GM19463 (cell line): ENCODE data around the gene SLC4A3.
A peak's percentile ranks its signal among the peaks of the same experiment; 100 is the strongest.

Experiments used
- ATAC-seq: cut with Tn5 transposase; IDR thresholded peaks from one replicate; pipeline ENCODE4 v1.9.1; 2021; ENCODE audit warnings: mild to moderate bottlenecking, moderate library complexity; ENCODE audit not compliant: unreplicated experiment

Gene SLC4A3

DNA sequence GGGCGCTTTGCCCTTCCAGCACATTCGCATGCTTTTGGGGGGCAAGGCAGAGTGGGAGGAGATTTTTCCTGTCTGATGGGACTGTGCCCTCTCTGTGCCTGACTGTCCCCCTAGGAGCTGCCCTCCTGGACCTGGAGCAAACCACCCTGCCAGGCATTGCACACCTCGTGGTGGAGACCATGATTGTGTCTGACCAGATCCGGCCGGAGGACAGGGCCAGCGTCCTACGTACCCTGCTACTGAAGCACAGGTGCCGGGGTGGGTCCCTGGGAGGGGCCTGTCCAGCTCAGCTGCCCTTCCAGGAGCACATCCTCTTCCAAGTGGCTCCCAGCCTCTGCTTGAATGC is 5.3 kb downstream of the SLC4A3 start:
- no peak for ATAC-seq

DNA sequence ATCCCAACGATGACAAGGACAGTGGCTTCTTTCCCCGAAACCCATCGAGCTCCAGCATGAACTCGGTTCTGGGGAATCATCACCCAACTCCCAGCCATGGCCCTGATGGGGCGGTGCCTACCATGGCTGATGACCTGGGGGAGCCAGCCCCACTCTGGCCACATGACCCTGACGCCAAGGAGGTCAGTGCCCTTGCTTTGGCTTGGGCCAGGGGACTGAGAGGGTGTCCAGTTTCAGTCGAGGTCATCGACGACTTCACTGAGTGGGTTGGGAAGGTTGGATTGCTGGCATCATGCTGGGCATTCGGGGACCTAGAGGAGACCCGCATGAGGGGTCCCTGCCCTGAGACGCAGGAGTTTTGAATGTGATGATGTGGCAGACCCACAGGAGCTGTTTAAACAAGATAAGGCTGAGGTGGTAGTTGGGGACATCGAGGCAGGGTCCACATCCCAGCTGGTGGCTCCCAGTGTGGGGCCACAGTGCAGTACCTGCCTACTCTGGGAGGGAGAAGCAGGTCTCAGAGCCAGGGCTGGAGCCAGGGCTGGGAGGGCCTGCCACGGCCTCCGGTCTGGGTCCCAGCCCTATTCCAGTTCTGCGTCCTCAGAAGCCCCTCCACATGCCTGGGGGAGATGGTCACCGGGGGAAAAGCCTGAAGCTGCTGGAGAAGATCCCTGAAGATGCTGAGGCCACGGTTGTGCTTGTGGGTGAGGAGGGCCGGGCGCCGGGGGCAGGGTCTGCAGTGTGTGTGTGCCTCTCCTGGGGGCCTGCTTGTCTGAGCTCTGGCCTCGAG is 6.0 kb downstream of the SLC4A3 start:
- no peak for ATAC-seq

DNA sequence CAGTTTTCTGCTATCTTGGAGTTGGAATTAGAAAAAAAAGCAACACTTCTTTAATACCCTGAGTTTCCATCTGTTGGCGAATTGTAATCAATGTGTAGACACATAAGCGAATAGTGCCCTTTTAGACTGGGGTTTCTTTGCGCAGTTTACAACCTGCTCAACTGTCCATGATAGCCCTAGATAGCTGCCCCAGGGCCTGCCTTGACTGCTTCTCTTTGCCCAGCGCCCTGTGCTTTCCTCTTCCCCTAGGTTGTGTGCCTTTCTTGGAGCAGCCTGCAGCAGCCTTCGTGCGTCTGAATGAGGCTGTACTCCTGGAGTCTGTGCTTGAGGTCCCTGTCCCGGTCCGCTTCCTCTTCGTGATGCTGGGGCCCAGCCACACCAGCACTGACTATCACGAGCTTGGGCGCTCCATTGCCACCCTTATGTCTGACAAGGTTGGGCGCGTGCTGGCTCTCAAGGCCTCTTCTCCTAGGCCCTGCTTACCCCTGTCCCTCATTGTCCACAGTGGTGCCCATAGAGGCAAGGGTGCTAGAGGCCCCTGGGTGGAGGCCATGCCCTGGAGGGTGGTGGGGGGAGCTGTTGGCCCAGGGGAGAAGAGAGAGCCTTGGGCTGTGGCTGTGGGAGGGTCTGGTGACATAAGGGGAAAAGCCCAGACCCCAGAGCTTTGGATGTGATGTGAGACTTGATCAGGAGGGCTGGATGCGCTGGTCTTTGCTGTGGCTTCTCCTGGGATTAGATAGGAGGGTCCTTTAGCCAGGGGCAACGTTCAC is 6.9 kb downstream of the SLC4A3 start:
- no peak for ATAC-seq

DNA sequence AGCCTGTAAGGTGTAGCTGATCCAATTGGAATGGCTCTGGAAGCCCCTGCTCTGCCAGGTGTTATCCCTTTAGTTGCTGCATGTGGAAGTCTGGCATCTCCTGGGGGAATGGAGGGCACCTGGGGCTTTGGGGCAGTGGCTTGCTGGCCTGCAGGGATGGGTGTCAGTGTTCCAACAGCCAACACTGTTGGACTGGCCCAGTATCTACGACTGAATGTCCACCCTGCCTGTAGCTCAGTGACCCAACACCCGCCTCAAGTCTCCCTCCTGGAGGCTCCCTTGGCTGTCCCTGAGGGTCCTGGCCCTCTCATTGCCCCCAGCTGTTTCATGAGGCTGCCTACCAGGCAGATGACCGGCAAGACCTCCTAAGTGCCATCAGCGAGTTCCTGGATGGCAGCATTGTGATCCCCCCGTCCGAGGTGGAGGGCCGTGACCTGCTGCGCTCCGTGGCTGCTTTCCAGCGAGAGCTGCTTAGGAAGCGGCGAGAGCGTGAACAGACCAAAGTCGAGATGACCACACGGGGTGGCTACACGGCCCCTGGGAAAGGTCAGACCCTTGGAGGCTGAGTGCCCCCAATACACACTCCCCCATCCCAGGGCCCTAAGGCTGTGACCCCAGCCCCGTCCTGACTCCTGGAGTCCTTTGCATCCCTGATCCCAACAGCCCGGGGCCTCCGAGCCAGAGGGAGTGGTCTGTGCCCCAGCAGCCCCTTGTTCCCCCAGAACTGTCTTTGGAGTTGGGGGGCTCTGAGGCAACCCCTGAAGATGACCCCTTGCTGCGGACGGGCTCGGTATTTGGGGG is 7.7 kb downstream of the SLC4A3 start:
- no peak for ATAC-seq

DNA sequence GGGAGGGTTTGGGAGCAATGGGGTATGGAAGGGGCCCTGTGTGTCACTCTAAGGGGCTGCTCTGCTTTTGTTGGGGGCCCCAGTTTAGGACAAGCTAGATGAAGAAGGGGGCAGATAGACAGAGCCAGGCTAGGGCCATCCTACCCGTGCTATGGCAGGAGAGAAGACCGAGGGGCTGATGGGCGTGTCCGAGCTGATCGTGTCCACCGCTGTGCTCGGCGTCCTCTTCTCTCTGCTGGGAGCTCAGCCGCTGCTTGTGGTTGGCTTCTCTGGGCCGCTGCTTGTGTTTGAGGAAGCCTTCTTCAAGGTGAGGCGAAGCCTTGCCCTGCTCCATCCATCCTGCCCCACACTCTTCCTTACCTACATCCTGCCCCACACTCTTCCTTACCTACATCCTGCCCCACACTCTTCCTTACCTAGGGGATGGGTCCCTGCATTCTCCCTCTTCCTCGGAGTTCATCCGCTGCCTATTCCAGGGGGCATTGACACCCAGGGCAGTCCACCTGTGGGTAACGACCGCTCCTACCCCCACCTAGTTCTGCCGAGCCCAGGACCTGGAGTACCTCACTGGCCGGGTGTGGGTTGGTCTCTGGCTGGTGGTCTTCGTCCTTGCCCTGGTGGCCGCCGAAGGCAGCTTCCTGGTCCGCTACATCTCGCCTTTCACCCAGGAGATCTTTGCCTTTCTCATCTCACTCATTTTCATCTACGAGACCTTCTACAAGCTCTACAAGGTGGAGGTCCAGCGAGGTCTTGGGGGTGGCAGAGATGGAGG is 8.9 kb downstream of the SLC4A3 start:
- ATAC-seq = no peak

DNA sequence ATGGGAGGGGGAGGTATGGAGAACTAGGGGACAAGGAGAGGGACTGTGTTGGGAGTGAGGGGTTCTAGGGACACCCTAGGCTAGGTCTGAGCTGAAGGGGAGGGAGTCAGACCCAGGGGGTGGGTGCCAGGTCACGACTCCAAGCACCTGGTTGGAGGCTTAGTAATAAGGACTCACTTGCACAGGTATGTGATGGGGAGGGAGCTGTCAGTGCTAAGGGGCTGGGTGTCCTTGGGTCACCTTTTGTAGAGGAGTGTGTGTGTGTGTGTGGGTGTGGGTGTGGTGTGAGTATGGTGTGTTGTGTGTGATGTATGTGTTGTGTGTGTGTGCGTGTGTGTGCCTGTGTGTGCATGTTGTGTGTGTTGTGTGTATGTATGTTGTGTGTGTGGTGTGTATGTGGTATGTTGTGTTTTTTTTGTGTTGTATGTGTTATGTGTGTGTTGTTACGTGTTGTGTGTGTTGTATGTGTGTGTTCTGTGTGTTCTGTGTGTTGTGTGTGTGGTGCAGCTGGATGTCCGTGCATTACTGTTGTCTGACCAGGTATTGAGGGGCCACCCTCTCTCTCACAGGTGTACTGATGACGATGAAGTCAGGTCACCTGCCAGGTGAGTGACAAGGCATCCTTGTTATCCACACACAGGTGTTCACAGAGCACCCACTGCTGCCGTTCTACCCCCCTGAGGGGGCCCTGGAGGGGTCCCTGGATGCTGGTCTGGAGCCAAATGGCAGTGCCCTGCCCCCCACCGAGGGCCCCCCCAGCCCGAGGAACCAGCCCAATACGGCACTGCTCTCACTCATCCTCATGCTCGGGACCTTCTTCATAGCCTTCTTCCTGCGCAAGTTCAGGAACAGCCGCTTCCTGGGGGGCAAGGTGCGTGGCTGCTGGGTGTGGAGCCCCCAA is 9.8 kb downstream of the SLC4A3 start:
- no peak for ATAC-seq

DNA sequence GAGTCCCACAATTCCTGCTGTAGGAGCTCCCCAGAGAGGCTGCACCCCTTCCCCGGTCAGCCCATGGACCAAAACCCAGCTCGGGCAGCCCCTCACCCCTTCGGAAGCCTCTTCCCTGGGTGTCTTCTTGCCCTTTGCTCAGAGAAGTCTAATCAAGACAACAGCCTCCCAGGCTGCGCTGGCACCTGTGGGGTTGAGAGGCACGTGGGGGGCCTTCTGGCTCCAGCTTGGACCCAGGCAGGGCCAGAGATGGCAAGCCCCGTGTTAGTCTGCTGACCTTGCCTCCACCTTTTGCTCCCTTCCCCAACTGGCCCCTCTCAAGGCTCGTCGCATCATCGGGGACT is 10.4 kb downstream of the SLC4A3 start:
- ATAC-seq = no peak

DNA sequence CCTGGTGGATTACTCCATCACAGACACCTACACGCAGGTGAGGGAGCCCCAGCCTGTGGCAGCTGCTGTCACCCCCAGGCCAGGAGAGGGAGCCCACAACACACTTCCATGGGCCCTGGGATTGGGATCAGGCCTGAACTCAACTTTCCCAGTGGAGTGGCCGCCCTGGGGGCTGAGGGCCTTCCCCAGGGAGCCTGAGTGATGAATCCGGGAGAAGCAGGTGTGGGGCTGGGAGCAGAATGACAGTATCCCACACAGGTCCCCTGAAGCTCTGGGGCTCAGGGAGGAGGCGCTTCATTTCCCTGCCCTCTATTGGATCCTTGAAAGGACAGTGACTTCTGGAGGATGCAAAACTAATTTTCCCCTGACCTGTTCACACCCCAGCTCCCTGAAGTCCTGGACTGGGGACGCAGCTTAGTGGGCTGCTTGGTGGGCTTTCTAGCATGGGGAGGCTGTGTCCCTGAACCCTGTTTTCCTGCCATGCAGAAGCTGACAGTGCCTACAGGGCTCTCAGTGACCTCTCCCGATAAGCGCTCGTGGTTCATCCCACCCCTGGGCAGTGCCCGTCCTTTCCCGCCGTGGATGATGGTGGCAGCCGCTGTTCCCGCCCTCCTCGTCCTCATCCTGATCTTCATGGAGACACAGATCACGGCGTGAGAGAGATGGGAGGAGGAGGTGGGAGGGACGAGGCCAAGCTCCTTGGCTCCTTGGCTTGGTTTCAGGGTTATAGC is 11.0 kb downstream of the SLC4A3 start:
- ATAC-seq = no peak

DNA sequence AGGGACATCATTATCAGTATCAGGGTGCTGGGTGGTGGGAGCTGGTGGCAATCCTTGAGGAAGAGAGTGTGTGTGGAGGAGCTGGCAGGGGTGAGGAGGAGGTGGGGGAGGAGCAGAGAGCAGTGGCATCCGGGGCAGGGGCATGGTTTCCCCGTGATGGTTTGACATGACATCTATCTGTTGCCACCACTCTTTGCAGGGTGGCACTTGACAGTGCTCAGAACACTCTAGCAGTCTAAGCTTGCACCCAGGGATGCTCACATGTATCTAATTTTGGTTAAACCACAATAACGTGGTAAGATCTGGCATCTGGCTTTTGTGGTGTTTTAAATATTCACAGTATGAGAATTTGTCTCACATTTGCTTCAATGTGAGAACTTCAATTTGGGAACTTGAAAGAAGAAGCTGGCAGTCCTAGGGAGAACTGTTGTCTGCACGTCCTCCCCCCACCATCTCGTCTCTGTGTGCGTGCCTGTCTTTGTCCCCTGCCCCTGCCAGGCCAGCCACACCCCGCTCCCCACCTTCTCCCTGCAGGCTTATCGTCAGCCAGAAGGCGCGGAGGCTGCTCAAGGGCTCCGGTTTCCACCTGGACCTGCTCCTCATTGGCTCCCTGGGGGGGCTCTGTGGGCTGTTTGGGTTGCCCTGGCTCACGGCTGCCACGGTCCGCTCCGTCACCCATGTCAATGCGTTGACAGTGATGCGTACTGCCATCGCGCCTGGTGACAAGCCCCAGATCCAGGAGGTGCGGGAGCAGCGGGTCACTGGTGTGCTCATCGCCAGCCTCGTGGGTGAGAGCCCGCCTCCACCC is 11.7 kb downstream of the SLC4A3 start:
- ATAC-seq = no peak

DNA sequence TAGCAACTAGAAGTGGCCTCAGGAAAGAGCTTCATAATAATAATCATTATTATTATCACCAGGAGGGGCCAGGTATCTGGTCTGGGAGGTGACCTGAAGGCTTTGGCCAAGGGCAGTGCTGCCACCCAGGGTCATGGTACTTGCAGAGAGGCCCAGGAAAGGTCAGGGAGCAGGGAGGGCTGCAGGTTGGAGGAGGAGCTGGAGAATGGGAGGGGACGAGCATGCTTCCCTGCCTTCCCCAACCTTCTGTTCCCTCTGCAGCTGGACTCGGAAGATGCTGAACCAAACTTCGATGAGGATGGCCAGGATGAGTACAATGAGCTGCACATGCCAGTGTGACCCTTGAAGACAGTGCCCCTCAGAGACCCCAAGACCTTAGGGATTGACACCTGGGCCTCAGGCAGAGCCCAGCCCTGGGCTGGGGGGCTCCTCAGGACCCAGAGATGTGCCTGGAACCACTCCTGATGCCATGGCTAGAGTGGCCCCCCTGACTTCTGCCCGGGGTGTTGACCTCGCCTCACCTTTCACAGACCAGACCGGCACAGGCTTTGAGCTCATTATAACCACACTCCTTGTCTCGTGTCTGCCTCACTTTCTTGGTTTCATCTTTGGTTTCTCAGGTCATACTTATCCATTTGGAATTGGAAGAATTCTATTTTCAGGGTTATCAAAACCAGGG is 14.1 kb downstream of the SLC4A3 start:
- ATAC-seq = no peak

DNA sequence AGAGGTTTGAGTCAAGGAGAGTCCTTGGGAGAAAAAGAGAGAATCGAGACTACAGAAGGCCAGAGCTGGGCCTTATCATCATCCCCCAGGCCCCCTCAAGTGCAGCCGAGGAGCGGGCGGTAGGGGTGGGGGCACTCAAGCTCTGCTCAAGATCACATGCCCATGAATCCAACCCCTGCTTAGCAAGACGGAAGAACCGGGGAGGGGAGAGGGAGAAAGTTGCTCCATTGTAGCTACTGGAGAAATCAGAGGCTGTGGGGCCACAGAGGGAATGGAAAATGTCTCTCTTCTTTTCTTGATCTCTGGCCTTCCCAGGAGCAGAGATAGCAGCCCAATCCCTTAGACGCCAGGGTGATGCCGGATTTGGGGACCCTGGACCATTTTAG is 14.6 kb downstream of the SLC4A3 start:
- ATAC-seq = no peak

DNA sequence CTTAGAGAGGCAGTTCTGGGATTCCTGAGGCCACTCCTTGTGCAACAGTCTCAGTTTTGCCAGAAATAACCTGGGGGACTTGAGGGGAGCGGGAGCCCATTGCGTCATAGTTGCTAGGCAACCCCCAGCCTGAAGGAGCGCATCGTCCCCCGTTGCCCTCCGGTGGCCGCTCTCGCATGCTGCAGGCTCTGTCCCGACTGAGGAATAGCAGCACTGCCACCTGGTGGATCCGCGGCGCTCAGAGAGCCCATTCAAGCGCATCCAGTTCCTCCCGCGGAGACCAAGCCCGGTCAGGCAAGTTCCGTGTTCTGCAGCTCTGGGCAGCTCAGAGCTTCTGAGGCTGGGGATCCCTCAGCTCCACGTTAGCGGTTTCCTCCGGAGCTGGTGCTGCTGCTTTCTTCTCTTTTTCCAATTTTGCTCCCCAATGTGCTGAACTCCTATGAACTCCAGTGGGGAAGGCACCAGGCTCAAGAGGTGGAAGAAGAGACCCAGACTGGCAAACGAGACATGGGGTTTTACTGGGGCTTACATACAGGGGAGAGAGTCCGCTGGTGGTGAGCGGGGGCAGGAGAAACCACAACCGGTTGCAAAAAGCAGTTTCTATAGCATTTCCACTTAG is 15.1 kb downstream of the SLC4A3 start:
- ATAC-seq = peak; percentile 98

DNA sequence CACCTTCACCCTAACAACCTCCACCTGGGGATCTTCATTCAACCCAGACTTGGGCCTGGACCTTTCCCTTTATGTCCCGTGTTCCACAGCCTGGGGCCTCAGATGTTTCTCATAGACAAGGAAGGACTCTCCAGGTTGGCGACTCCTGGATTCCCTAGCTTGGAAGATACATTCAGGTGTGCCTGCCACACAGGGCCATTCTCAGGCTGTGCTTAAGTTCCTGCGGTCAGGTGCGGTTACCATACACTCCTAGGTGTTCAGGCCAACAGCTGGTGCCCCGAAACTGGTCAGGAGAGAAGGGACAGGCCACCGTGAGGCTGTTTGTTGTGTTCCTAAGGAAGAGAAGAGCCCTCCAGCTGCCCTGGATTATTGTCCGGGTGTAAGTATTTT is 15.6 kb downstream of the SLC4A3 start:
- ATAC-seq = no peak

DNA sequence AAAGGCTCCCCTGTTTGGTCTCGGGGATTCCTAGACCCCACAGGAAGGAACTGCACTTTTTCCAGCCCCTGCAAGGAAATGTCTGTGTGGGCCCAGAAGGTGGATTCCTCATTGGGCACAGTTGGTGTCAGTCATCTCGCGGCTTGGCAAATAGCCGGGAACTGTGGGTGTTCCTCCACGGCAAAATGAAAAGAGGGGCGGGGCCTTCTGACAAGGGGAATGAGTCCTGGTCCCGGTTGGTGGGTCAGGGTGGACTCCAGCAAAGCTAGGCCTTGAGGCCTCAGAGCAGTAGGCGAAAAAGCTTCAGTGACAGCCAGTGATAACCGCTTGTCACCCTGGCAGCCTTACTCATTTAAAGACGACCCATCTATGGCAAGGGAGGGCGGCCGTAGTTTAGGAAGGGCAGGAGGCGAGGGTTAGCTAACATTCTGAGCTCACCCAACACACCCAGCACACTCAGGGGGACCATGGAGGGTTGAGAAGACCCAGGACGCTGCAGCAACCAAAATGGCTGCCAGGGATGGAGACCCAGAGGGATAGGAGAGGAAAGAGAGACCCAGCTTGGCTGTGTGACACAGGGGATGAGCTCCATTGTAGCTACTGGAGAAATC is 16.5 kb downstream of the SLC4A3 start:
- no peak for ATAC-seq

DNA sequence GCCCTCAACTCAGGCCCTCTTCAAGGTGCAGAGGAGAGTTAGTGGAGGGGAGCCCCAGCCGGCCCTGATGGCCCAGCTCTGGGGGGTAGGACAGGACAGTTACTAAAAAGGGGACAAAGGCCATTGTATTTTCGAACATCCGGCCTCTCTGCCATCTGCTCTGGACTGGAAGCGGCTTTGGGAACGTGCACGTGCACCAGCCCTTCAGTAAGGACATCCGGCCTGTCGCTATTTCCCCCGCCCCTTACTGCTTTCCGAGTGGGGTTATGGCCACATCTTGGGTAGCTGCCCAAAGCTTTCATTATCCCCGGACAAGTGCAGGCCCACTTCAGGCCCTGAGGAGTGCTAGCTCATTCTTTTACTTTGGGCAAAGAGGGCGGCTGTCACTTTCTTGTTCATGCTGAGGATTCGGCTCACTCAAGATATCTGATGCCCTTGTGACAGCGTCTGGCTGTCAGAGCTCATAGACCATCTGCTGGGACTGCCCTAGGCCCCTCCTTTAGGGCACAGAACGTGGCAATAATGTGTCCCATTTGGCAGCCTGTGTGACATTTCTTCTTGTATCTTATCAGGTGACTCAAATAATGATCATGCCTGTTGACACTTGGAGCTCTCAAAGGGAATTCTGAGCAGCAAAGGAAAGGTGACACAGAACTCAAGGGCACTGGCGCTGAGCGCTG is 17.5 kb downstream of the SLC4A3 start:
- no peak for ATAC-seq

DNA sequence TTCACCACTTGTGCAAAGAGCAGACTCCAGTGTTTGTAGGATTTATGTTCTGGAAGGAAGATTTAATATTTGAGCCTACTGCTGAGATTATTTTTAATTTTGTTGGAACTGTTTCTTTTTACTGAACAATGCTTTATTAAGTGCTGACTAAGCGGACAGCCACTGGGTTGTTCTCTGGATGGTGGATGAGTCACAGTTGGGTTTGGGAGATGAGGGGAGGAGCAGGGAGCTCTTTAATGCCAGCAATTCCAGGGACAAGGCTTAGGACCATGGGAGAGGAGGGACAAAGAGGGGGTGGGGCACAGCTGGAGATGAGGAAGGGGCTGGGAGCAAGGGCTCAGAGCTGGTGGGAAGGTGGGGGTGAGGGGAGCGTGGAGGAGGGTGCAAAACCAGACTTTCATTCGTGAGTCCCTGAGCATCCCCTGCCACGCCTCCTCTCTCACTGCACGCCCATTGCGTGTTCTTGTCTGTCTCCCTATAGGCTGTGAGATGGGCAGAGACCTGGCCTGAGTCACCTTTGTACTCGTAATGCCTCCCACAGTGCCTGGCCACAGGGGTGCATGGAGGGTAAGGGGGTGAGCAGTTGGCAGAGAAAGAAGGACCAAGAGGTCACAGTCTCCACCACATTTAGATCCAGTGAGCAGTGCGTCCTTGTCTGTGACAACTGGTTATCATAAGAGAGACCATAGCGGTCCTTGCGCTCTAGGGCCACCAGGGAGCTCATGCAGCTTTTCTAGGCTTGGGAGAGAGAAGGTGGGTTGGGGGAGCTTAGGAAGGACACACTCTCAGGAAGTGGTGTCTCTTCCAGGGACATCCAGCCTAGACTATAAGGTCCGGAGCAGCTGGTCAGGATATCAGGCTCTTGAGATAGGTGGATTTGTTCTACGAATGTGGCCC is 18.4 kb downstream of the SLC4A3 start:
- no peak for ATAC-seq
